ENCODE results near the gene TMCO6.

DNA sequence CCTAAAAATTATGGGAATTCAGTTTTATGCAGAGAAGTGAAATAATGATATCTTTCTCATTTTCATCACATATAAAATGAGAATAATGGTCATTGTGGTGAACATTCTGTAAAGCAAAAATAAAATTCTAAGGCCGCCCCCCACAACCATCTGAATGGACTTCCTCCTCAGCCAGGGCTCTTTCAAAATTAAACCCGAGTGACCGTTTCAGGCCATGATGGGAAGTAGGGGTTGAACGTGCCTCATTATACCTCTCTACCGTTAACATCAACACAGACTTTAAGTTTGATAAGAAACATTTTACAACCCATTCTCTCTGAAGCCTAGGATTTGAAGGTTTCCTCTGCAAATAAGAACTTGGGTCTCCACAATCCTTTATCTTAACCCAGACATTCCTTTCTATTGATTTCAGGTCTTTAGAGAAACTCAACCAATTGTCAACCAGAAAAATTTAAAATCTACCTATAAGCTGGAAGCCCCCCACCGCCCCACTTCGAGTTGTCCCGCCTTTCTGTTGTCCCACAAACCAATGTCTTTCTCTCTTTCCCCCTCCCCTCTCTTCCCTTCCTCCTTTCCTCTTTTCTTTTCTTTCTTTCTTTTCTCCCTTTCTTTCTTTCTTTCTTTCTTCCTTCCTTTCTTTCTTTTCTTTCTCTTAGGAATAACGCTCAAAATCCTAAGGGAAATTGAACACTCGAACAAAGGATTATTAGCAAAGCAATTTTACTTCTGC is 1.7 kb upstream of the TMCO6 start:
- no peak for TF ChIP-seq RARB (CRISPR knock-in tag; IDR thresholded peaks at IDR 0.05)
- TF ChIP-seq SNAI2 (CRISPR knock-in tag; IDR thresholded peaks at IDR 0.05), result no peak
- TF ChIP-seq, protein P1, sequence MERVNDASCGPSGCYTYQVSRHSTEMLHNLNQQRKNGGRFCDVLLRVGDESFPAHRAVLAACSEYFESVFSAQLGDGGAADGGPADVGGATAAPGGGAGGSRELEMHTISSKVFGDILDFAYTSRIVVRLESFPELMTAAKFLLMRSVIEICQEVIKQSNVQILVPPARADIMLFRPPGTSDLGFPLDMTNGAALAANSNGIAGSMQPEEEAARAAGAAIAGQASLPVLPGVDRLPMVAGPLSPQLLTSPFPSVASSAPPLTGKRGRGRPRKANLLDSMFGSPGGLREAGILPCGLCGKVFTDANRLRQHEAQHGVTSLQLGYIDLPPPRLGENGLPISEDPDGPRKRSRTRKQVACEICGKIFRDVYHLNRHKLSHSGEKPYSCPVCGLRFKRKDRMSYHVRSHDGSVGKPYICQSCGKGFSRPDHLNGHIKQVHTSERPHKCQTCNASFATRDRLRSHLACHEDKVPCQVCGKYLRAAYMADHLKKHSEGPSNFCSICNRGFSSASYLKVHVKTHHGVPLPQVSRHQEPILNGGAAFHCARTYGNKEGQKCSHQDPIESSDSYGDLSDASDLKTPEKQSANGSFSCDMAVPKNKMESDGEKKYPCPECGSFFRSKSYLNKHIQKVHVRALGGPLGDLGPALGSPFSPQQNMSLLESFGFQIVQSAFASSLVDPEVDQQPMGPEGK (CRISPR knock-in tag; IDR thresholded peaks at IDR 0.05; ENCODE audit: borderline replicate concordance), result no peak
- no peak for TF ChIP-seq ZC3H10 (CRISPR knock-in tag; IDR thresholded peaks at IDR 0.05)
- TF ChIP-seq BACH2 (CRISPR knock-in tag; IDR thresholded peaks at IDR 0.05; ENCODE audit: borderline replicate concordance), result no peak
- no peak for TF ChIP-seq ZFP30 (CRISPR knock-in tag; IDR thresholded peaks at IDR 0.05)
- no peak for TF ChIP-seq ESRRG (CRISPR knock-in tag; IDR thresholded peaks at IDR 0.05)
- TF ChIP-seq ARNTL (CRISPR knock-in tag; IDR thresholded peaks at IDR 0.05; ENCODE audit: borderline replicate concordance, low read depth), result no peak
- no peak for TF ChIP-seq ZNF565 (CRISPR knock-in tag; conservative IDR thresholded peaks at IDR 0.05; ENCODE audit: low read depth)
- TF ChIP-seq, protein P2, sequence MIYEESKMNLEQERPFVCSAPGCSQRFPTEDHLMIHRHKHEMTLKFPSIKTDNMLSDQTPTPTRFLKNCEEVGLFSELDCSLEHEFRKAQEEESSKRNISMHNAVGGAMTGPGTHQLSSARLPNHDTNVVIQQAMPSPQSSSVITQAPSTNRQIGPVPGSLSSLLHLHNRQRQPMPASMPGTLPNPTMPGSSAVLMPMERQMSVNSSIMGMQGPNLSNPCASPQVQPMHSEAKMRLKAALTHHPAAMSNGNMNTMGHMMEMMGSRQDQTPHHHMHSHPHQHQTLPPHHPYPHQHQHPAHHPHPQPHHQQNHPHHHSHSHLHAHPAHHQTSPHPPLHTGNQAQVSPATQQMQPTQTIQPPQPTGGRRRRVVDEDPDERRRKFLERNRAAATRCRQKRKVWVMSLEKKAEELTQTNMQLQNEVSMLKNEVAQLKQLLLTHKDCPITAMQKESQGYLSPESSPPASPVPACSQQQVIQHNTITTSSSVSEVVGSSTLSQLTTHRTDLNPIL (CRISPR knock-in tag; IDR thresholded peaks at IDR 0.05; ENCODE audit: low read depth), result no peak
- no peak for TF ChIP-seq ISL1 (CRISPR knock-in tag; IDR thresholded peaks at IDR 0.05)
- TF ChIP-seq, protein P3, sequence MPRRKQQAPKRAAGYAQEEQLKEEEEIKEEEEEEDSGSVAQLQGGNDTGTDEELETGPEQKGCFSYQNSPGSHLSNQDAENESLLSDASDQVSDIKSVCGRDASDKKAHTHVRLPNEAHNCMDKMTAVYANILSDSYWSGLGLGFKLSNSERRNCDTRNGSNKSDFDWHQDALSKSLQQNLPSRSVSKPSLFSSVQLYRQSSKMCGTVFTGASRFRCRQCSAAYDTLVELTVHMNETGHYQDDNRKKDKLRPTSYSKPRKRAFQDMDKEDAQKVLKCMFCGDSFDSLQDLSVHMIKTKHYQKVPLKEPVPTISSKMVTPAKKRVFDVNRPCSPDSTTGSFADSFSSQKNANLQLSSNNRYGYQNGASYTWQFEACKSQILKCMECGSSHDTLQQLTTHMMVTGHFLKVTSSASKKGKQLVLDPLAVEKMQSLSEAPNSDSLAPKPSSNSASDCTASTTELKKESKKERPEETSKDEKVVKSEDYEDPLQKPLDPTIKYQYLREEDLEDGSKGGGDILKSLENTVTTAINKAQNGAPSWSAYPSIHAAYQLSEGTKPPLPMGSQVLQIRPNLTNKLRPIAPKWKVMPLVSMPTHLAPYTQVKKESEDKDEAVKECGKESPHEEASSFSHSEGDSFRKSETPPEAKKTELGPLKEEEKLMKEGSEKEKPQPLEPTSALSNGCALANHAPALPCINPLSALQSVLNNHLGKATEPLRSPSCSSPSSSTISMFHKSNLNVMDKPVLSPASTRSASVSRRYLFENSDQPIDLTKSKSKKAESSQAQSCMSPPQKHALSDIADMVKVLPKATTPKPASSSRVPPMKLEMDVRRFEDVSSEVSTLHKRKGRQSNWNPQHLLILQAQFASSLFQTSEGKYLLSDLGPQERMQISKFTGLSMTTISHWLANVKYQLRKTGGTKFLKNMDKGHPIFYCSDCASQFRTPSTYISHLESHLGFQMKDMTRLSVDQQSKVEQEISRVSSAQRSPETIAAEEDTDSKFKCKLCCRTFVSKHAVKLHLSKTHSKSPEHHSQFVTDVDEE (CRISPR knock-in tag; IDR thresholded peaks at IDR 0.05), result no peak
